Ureter (tissue), 1 donor: Measurements from ENCODE around the gene ABO. TPM values are rescaled to one million over a fixed set of nuclear protein-coding genes. Genes with fewer than 3 reads are reported as not detected.
A peak's percentile ranks its signal among the peaks of the same experiment; 100 is the strongest.
"Not testable (repeated sequence)": the region's sequence is repeated elsewhere in the genome, so short reads cannot be mapped to it uniquely, and the experiment has no call there.

Experiments used
- DNase-seq: peaks from one replicate; pipeline ENCODE4 v3.0.0-alpha.2; 2020; ENCODE audit warnings: low spot score
- total RNA-seq: library from RNA; stranded (reverse); gene quantifications from one replicate; pipeline ENCODE4 v1.2.4, GENCODE V29; 2023
- donor health status: DM: yes; HTN: yes; CAD: no.

Gene ABO
- total RNA-seq, 1 donor from 2014 or later = 25.4 TPM

DNA sequence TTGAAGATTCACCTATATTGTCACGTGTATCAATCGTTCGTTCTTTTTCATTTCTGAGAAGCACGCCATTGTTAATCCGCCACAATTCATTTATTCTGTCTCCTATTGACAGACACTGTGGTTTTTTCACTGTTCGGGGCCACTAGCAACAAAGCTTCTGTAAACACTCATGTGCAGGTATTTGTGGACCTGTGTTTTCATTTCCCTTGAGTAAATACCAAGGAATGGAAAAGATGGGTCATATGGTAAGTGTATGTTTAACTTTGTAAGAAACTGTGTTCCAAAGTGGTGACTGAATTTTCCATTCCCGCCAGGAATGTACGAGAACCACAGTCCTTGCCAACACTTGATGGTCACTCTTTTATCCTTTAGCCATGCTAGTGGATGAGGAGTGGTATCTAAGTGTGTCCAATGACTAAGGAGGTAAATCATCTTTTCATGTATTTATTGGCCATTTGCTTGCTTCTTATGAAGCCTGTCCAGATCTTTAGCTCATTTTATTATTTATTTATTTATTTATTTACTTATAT, 10.7 kb downstream of the ABO start:
- peak; percentile 5 for DNase-seq

DNA sequence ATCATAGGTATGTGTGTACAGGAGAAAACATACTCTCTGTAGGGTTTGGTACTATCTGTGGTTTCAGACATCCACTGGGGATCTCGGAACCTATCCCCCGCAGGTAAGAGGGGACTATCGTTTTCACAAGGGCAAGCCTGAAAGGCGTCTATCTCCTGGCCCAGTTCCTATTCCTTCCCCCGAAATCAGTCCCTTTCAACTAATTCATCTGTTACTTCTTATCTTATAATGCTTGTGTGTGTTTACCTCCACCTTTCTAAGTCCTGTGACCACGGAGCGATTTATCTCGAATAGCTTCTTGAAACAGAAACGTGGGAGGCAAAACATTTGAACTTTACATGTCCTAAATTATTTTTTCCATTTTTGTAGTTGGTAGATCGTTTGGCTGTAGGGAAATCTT, 11.4 kb downstream of the ABO start:
- DNase-seq = no peak

DNA sequence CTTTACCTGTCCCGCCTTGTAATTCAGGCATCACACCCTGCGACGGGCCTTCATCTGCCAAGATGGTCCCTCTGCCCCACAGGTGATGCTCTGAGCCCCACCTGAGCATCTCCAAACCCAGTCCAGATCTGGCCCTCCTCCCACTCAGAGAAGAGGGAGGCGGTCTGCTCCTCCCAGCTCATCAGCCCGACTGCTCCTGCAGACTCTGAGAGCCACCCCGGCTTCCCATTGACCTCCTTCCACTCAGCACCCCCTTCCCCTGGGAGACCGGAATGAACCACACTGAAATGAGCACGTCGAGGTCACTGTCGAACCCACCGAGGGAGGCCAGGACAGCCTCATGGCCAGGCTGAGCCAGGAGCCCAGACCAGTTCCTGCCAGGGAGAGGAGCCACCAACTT, 12.8 kb downstream of the ABO start:
- DNase-seq = no peak

DNA sequence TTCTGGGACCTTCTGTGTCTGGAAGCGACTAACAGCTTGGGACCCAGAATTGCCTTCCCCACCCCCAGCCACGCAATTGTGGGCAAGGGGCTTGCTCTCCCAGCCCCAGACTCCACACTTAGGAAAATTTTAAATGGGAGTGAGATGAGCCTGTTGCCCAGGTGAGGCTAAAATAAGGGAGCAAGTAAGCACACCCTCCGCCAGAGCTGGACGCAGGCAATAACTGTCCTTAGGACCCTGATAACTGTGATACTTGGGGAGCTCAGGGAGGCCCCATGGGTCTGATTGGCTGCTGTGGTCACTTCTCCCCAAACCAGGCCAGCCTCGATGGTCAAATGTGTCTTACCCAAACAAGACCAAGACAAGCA, 13.3 kb downstream of the ABO start:
- DNase-seq = no peak

DNA sequence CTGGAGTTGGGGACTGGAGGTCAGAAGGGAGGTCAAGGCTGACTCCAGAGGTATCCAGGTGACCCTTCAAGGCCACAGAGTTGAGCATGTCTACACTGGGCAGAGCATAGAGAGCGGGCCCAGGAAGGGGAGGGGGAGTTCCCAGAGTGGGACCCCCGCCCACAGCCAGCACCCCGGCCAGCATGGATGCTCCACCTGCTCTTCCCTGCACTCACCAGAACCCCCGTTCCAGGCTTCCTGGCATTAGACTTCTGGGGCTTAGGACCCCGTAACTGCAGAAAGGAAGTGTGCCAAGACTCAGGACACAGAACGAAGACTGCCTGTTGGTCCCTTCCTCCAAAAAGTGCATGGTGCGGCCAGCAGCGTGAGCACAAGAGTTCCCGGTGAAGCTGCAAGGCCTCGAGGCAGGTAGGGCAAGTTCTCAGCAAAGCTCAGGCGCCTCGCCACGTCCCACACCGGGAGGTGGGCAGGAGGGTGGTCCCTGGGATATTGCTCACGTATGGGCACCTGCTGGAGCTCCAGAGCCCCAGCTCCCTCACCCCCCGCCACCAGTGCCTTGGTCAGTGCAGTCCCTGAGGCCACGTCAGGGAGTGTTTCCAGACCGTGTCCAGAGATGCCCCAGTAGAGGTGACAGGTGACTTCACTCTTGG, 13.8 kb downstream of the ABO start:
- DNase-seq = no peak

DNA sequence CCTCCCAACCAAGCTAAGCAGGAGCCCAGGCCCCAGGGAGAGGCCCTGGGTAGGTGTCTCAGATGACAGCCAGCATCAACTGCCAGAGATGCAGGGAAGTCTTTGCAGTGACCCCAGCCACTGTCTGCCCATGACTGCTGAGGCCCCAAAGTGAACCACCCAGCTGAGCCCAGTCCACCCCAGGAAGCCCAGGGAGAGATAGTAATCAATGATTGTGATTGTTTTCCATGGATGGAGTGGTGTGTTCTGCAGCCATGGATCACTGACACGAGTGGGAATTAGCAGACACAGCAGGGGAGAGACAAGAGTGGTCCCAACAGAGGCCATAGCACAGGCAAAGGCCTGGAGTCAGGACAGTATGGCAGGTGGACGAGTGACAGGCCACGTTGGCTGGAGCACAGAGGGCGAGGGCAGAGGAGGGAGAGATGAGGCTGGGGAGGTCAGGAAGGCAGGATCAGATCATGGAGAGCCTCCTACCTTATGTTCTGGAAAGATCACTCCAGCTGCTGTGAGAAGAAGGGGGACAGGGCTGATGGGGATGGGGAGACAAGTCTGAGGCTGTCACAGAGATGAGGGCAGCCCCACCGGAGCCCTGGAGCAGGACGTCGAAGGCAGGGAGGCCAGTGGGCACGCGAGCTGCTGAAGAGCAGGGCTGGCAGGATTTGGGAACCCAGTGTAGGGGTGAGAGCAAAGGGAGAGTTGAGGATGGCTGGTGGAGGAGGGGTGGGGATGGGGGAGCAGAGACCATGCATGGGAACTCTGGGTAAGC, 14.5 kb downstream of the ABO start:
- no peak for DNase-seq

DNA sequence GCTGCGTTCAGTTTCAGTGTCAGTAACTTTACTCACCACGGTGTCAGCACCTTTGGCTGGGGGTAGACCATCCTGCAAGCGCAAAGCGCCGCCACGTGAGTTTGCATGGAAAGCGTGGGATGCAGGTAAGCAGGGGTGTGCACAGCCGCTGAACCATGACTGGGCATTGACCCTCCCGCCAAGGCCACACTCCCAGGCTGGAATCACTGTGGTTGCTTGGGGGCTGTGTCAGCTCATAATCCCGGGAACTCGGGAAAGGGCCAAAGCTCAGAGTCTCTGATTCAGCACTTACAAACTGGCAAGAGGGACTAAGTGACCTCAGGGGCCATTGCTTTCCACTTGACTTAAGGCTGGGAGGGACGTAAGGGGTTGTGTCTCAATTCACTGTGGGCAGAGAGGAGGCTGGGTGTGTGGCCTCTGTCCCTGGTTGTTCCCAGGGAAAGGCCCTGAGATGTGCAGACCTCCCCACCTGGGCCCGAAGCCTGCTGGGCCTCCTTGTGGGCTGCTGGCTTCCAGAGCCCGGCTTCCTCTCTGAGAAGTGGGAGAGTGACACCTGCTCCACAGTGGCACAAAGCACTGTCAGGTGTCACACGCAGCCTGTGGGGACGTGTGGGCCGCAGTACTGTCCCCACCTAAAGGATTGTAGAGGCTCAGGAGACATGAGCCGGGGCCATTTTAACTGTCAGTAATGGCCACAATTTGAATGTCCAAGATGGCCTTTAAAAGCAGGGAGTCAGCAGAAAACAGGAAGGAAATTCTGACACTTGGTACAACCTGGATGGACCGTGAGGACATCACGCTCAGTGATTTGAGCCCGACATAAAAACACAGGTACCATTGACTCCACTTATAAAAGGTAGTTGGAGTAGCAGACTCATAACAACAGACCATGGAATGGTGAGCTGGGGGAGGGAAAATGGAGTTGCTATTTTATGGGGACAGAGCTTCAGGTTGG, 16.7 kb downstream of the ABO start:
- DNase-seq = peak; percentile 30

DNA sequence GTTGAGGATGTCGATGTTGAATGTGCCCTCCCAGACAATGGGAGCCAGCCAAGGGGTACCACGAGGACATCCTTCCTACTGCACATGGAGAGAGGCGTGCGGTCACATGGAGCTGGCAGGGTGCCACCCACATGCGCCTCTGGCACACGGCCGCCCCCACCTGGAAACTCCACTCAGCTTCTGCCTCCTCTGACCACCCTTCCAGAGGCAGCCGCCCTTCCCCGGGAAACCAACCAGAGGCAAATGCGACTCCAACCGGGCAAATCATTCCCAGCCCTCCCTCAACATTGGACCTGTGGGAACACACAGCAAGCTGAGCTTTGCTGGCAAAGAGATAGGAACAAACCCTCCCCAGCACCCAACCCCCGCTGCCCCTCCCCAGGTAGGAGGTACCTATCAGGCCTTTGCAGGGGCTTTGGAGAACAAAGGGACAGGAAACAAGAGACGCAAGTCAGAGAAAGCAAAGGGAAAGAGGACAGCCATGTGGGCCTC, 17.5 kb downstream of the ABO start:
- peak; percentile 55 for DNase-seq

DNA sequence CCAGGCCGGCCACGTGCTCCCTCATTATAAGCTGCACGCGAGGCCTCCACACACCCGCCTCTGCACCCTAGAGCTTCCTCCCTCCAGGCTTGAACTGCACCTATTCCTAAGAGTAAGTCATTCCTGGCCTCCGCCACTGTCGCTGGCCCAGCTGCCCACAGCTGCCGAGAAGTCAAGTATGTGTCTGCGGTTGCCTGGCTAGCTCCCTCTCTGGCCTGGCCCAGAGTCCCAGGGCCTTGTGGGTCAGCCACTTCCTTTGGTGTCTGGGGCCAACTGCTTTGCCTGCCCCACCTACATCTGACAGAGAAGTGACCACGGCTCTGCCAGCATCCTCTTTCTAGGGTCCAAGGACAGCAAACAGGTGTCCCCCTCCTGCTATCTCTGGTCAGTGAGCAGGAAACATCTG, 18.3 kb downstream of the ABO start:
- DNase-seq = peak; percentile 40

DNA sequence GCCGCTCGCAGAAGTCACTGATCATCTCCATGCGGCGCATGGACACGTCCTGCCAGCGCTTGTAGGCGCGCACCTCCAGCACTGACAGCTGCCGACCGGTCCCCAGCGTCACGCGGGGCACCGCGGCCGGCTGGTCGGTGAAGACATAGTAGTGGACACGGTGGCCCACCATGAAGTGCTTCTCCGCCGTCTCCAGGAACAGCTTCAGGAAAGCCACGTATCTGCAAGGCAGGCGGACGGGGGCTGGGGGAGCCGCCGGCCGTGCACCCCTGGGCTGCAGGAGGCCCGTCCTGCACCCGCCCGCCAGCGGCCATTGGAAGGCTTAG, 18.9 kb downstream of the ABO start:
- no peak for DNase-seq

DNA sequence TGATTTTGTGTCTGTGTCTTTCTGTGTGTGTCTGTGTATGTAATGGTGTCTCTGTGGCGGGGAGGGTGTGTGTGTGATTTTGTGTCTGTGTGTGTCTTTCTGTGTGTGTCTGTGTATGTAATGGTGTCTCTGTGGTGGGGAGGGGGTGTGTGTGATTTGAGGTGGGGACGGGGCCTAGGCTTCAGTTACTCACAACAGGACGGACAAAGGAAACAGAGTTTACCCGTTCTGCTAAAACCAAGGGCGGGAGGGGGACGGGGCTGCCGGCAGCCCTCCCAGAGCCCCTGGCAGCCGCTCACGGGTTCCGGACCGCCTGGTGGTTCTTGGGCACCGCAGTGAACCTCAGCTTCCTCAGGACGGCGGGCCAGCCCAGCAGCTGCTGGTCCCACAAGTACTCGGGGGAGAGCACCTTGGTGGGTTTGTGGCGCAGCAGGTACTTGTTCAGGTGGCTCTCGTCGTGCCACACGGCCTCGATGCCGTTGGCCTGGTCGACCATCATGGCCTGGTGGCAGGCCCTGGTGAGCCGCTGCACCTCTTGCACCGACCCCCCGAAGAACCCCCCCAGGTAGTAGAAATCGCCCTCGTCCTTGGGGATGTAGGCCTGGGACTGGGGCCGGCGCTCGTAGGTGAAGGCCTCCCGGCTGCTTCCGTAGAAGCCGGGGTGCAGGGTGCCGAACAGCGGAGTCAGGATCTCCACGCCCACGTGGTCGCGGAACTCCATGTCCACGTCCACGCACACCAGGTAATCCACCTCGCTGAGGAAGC, 19.4 kb downstream of the ABO start:
- no peak for DNase-seq

DNA sequence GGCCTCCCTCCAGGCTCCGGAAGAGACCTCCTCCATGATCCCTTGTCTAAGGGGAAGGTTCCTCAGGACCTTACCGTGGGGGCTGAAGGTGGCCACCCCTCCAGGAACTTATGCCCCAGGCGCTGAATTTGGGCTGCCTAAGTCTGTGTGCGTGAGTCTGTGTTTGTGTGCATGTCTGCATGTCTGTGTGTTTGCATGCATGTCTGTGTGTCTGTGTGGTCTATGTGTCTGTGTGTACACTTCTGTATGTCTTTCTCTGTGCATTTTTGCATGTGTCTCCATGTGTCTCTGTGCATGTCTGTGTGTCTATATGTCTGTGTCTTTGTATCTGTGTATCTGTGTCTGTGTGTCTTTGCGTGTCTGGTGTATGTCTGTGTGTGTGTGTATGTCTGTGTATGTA, 20.5 kb downstream of the ABO start:
- no peak for DNase-seq

DNA sequence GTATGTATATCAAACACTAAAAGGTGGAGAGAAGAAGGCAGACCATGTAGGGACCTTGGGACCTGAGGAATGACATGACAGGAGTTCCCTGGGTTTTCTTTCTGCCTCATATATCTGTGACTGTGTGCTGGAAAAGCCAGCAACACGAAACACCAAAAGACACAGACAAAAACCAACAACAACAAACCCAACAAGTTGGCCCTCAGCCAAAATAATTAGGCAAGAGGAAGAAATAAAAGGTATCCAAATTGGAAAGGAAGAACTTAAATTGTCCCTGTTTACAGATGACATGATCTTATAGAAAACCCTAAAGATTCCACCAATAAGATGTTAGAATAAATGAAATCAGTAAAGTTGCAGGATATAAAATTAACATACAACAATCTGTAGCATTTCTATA, 21.7 kb downstream of the ABO start:
- no peak for DNase-seq

DNA sequence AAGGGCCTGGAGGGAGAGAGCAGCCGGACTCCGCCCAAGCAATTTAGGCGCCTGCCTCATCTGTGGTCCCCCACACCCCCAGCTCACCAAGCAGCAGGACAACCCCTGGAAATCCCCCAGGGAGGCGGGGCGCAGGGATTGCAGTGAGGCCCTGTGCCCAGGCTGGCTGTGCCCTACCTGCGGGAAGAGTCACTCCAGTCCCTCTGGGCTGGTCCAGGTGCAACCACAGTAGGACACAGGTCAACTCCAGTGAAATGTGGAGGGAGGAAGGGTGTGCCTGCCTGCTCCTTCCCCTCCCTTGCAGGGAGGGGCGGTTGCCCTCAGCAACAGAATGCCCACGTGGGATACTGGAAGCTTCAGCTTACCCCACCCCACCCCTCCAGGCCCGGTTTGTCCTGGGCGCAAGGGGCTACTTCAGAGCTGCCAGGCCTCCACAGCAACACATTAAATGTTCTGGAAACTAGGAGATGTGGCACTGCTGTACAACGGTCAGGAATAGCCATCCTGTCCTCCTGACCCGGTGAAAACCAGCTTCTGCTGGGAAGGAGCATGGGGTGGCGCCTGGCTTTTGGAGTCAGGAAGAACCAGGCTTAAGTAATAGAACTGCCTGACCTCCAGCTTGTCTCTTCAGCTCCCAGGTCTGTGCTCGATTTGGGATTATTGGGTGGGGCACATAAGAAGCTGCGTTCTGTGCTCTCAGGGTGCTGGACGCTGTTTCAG, 22.5 kb downstream of the ABO start:
- DNase-seq = peak; percentile 82

DNA sequence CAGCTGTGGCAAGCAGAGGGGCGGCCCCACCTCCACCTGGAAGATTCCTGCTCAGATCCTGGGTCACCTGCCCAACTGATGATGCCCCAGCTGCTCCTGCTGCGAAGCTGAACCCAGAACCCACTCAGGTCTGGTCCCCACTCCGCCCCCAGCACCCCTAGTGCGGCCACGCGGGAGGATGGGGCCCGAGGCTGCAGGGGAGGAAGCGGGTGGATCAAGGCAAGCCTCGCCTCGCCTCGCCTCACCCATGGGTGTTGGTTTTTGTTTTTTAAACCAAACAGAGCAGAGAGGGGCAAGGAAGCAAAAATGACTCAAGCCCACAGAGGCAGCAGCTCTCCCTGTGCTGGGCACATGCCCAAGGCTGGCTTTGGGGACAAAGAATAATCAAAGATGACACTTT, 23.2 kb downstream of the ABO start:
- no peak for DNase-seq

DNA sequence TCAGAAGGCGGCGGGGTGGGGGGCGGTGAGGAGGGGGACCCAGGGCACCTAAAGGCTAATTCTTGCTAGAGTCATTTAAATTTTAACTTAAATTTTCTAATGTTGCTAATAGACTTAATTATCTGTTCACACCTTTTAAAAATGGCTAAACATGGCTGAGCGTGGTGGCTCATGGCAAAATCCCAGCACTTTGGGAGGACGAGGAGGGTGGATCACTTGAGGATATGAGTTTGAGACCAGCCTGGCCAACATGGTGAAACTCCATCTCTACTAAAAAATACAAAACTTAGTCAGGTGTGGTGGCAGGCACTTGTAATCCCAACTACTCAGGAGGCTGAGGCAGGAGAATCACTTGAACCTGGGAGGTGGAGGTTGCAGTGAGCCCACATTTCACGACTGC, 23.8 kb downstream of the ABO start:
- not testable (repeated sequence) for DNase-seq

DNA sequence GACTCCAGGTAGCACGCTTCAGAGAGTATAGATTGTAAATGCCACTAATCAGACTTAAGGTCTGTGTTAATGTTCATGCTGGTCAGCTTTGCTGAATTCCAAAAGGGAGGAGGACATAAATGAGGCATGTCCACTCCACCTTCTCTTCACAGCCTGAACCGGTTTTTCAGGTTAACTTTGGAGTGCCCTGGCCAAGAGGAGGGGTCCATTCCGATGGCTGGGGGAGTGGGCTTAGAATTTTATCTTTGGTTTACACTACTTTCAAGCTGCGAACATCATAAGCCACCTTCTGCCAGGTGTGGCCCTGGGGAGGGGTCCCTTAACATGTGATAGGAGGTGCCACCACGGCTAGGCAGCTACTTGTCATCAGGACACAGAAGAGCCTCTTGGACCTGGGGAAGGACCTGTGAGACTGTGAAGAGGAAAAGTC, 24.2 kb downstream of the ABO start:
- DNase-seq = no peak

DNA sequence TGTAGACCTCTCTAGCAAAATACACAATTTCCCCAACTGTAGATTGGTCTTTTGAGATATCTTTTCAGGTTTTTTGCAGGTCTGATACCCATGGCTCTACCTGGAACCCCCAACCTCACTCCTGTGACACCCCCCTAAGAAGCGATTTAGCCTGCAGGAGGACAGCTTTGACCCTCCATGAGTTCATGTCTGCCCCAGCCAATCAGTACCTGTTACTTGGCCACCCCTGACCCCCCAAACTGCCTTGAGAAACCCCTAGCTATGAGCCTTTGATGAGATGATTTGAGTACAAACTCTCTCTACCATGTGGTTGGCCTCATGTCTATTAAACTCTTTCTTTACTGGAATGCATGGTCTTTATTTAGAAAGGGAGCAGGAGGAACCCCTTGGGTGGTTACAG, 25.7 kb downstream of the ABO start:
- no peak for DNase-seq

DNA sequence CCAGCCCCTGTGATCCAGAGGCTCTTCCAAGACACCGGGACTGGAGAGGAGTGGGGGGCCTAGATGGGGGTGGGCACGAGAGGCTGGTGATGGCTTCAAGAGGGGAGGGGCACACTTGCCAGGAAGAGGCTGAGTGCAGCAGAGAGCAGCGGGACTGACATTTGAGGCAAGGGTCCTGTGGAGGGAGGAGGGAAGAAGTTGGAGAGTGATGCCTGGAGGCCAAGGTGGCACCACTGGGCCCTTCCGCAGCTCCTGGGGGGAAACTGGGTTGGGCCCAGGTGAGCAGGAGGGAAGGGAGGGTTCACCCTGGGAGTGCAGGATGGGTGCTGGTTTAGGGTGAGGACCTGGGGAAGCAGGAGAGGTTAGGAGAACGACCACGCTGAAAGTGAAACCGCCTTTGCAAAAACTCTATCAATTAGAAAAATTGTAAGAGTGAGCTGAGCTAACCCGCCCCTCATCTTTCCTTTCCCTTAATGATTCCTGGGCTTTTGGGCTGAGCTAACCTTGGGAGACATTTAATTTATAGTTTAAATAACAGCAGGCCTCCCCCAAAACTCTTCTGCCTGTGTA, 26.2 kb downstream of the ABO start:
- no peak for DNase-seq

DNA sequence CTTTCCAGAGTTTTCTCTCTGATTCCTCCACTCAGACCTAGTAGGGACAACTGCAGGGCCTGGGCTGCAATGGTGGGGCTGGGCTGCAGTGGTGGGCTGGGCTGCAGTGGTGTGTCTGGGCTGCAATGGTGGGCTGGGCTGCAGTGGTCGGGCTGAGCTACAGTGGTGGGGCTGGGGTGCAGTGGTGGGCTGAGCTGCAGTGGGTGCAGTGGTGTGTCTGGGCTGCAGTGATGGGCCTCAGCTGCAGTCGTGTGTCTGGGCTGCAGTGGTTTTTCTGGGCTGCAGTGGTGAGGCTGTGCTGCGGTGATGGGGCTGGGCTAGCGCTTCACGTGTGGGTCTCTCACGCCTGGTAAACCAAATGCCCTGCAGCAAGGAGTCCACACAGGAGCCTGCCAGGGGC, 27.4 kb downstream of the ABO start:
- DNase-seq = no peak
